Astrocyte of the cerebellum (primary cell): ENCODE measurements around the gene RPL21.
A peak's percentile ranks its signal among the peaks of the same experiment; 100 is the strongest.

ENCODE experiments used
- DNase-seq: peaks from one replicate; pipeline ENCODE4 v3.0.0-alpha.2; 2011; ENCODE audit warnings: low read depth
- H3K4me3 ChIP-seq: 2 replicates; pipeline ENCODE4 v1.5.1; 2011; ENCODE audit warnings: mild to moderate bottlenecking, low read depth, low read length, moderate library complexity
- in situ Hi-C: cut with HindIII; loops from 2 replicates; pipeline ENCODE4 v1.10.0; 2017; ENCODE audit warnings: low sequenced_read_pairs
- TF ChIP-seq, protein P1 (sequence below): IDR thresholded peaks from 2 replicates; pipeline ENCODE4 v1.5.1; 2012; ENCODE audit warnings: low read length, low read depth, moderate library complexity, mild to moderate bottlenecking; ENCODE audit errors: missing control alignments

Gene RPL21

GRCh38 chr13:27264648-27265047, 13.3 kb downstream of the RPL21 start:
- TF ChIP-seq, protein P1, sequence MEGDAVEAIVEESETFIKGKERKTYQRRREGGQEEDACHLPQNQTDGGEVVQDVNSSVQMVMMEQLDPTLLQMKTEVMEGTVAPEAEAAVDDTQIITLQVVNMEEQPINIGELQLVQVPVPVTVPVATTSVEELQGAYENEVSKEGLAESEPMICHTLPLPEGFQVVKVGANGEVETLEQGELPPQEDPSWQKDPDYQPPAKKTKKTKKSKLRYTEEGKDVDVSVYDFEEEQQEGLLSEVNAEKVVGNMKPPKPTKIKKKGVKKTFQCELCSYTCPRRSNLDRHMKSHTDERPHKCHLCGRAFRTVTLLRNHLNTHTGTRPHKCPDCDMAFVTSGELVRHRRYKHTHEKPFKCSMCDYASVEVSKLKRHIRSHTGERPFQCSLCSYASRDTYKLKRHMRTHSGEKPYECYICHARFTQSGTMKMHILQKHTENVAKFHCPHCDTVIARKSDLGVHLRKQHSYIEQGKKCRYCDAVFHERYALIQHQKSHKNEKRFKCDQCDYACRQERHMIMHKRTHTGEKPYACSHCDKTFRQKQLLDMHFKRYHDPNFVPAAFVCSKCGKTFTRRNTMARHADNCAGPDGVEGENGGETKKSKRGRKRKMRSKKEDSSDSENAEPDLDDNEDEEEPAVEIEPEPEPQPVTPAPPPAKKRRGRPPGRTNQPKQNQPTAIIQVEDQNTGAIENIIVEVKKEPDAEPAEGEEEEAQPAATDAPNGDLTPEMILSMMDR, result no peak
- DNase-seq, result no peak
- H3K4me3 ChIP-seq, result no peak overlapping the region
- in situ Hi-C loops, result no loop called here

- TF ChIP-seq, protein P1, result no peak
- DNase-seq, result no peak
- in situ Hi-C loops, result no loop called here
- no peak overlapping the region for H3K4me3 ChIP-seq
These were observed 15.6 kb downstream of the RPL21 start for GRCh38 chr13:27266917-27267316.

DNA sequence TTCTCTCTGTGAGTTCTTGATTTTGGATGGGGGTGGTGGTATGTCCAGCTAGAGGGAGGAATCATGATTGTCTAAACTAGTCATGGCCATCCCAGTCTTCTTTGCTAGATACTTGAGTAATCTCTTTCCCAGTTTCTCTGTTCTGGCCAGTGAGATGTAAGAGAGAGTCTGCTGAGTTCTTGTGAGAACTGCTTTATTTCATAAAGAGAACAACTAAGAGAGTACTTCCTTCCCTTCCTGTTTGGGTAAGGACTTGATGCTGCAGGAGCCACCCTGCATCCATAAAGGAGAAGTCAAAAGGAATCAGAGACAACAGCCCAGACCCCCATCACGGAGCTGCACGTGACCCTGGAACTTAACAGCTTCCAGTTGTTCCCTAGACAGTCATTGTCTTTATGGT, 16.2 kb downstream of the RPL21 start:
- no peak for DNase-seq
- in situ Hi-C loops, result no loop called here
- TF ChIP-seq, protein P1, result no peak
- no peak overlapping the region for H3K4me3 ChIP-seq

DNA sequence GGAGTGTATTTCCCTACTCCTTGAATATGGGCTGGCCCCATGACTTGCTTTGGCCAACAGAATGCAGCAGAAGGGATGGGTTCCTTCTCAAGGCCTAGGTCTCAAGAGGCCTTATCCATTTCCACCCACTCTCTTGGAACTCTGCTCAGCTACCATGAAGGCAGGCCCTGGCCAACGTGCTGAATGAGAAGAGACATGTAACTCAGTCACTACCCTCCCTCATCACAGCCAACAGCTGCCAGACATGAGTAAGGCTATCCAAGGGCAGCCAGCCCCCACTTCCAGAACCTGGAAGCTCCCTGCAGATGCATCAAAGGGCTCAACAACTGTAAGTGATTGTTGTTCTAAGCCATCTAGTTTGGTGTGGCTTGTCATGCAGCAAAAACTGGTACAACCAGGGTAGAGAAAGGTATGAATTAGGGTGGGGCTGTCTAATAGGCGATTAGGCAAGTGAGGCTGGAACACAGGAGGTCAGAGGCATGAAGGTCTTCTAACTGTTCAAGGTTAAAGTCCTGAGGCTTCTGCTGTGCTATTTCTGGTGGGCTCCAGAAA, 17.8 kb downstream of the RPL21 start:
- TF ChIP-seq, protein P1, result no peak
- in situ Hi-C loops, result no loop called here
- no peak overlapping the region for H3K4me3 ChIP-seq
- DNase-seq, result no peak

DNA sequence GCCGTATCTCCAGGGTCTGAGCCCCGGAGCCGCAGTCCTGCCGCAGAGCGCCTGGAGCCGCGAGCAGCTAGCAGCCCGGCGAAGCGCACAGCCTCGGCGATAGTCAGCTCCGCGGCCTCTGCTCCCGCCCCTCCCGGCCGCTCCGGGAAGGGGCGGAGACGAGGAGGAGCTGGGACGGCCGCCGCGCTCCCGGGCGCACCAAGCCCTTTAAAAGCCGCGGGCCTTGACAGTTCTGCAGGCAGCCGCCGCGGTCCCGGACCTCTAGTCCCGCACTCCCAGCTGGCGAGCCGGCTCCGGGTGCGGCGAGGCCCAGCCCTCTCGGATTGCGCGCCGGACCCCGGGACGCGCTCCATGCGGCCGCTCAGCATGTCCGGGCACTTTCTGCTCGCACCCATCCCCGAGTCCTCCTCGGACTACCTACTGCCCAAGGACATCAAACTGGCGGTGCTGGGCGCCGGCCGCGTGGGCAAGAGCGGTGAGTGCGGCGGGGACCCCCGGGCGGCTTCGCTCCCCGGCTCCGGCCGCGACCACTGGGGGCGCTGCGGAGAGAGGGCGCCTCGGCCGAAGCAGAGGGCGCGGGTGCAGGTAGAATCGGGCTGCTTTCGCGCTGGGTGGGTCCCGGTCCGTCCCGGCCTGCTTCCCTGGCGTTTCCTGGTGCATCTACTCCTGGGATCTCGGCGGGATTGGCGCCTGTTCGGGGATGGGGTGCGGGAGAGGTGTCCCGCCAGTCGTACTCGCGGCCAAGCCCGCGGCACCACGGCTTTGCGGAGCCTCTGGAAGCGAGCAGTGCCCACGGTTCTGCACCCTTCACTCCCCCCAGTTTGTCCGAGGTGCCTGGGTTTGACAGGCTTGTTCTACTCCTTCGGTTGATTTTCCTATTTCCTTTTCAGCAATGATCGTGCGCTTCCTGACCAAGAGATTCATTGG, 19.5 kb downstream of the RPL21 start, which contains the start of gene RASL11A:
TSS of gene RASL11A (plus strand) at position 237 of the 927 bp plus-strand sequence. CDS start at position 352, 115 bp downstream.
- TF ChIP-seq, protein P1, result peak; percentile 78
- in situ Hi-C loops, result no loop called here
- DNase-seq, result peak; percentile 69
- H3K4me3 ChIP-seq, result peak within 1 kb of the TSS; percentile 69

GRCh38 chr13:27271570-27272096, 20.3 kb downstream of the RPL21 start:
- peak overlapping the region; percentile 69 for H3K4me3 ChIP-seq
- no peak for DNase-seq
- in situ Hi-C loops, result no loop called here
- TF ChIP-seq, protein P1, result no peak
